Panc1 (cell line): ENCODE measurements around the gene BRF1. TPM values are rescaled to one million over a fixed set of nuclear protein-coding genes. Genes with fewer than 3 reads are reported as not detected.
A peak's percentile ranks its signal among the peaks of the same experiment; 100 is the strongest.

Experiments
- ATAC-seq: fragments of 200-7000 bp; cut with Tn5 transposase; 2 replicates; pipeline ENCODE4 v1.9.1; 2020; ENCODE audit warnings: mild to moderate bottlenecking, moderate library complexity
- BruUV-seq: library from RNA; stranded (reverse); fragments of 400-500 nt; replicated peaks from 2 replicates; lab custom pipeline; 2021; lab: Mats Ljungman, UMichigan
- CTCF ChIA-PET: fragments of 300-600 bp; sonication (Branson Sonifier 250); formaldehyde crosslinking; loops from one replicate; lab custom pipeline; 2022; ENCODE audit warnings: antibody characterized with exemption; lab: Charles Lee
- POLR2A ChIA-PET: fragments of 300-600 bp; sonication (Branson Sonifier 250); formaldehyde crosslinking; loops from one replicate; lab custom pipeline; 2022; ENCODE audit warnings: antibody characterized with exemption; lab: Charles Lee
- DNase-seq: peaks from one replicate; pipeline ENCODE4 v3.0.0-alpha.2; 2010; ENCODE audit warnings: low read depth, low spot score
- H3K27ac ChIP-seq: 2 replicates; pipeline ENCODE4 v1.5.1; 2011; ENCODE audit warnings: mild to moderate bottlenecking, low read length, inconsistent platforms
- H3K27me3 ChIP-seq: fragments of 200-500 bp; sonication (Bioruptor generic); 2 replicates; pipeline ENCODE4 v1.6.0; 2014; ENCODE audit warnings: low read length, inconsistent platforms; ENCODE audit not compliant: control insufficient read depth, insufficient read depth
- H3K36me3 ChIP-seq: fragments of 200-500 bp; sonication (Bioruptor generic); 2 replicates; pipeline ENCODE4 v1.5.1; 2014; ENCODE audit warnings: inconsistent platforms, mild to moderate bottlenecking, low read length, moderate library complexity; ENCODE audit not compliant: control insufficient read depth, insufficient read depth
- H3K4me1 ChIP-seq: 2 replicates; pipeline ENCODE4 v1.5.1; 2011; ENCODE audit warnings: inconsistent platforms, mild to moderate bottlenecking, low read length, moderate library complexity; ENCODE audit not compliant: control insufficient read depth, insufficient read depth
- H3K4me3 ChIP-seq, 2 experiments: 2 replicates each; pipeline ENCODE4 v1.5.1; 2011 to 2012; ENCODE audit warnings: low read depth in 2 of 2, low read length in 2 of 2, mild to moderate bottlenecking in 2 of 2, inconsistent platforms in 1 of 2, moderate library complexity in 1 of 2
- H3K9me3 ChIP-seq: fragments of 200-500 bp; sonication (Bioruptor generic); 2 replicates; pipeline ENCODE4 v1.5.1; 2014; ENCODE audit warnings: low read depth, mild to moderate bottlenecking, inconsistent platforms, low read length, moderate library complexity; ENCODE audit not compliant: control insufficient read depth, insufficient read depth
- POLR2AphosphoS5 ChIP-seq: IDR thresholded peaks from 2 replicates; pipeline ENCODE4 v1.6.1; 2012; ENCODE audit warnings: mild to moderate bottlenecking, low read depth, low read length, moderate library complexity
- REST ChIP-seq, 2 experiments: IDR thresholded peaks; 2 replicates each; pipeline ENCODE4 v1.6.1; 2011 to 2012; ENCODE audit warnings: low read depth in 2 of 2, control low read depth in 1 of 2, low read length in 1 of 2, mild to moderate bottlenecking in 1 of 2, moderate library complexity in 1 of 2; ENCODE audit not compliant: insufficient read depth in 1 of 2
- SIN3A ChIP-seq: IDR thresholded peaks from 2 replicates; pipeline ENCODE4 v1.6.1; 2012; ENCODE audit warnings: low read depth, mild to moderate bottlenecking, low read length, moderate library complexity, borderline replicate concordance; ENCODE audit not compliant: insufficient read depth
- TCF7L2 ChIP-seq: IDR thresholded peaks from 2 replicates; pipeline ENCODE4 v1.6.1; 2011; ENCODE audit warnings: mild to moderate bottlenecking, low read depth, low read length, inconsistent platforms
- in situ Hi-C: cut with HindIII; loops from 2 replicates; pipeline ENCODE4 v1.10.0; 2016; ENCODE audit warnings: low sequenced_read_pairs, low pct_unique_long_range_greater_than_20kb
- intact Hi-C: fragments of 100-400 bp; cut with micrococcal nuclease; formaldehyde crosslinking; loops from one replicate; pipeline ENCODE4 v1.10.0; 2022; ENCODE audit not compliant: unreplicated experiment
- total RNA-seq: library from RNA; stranded (reverse); gene quantifications from one replicate; pipeline ENCODE4 v1.2.1, GENCODE V29; 2021; ENCODE audit not compliant: unreplicated experiment
- TF ChIP-seq, protein P1 (sequence below): fragments of 450-650 bp; IDR thresholded peaks from 2 replicates; pipeline ENCODE4 v1.5.1; 2017; ENCODE audit warnings: mild to moderate bottlenecking

The BRF1 gene
- total RNA-seq, 1 experiment from 2014 or later = 25.0 TPM

GRCh38 chr14:105272623-105273022 lies 28.2 kb downstream of the BRF1 start:
- H3K4me1 ChIP-seq = no peaks in the 10 kb centered on the region
- H3K36me3 ChIP-seq = no peaks in the 10 kb centered on the region
- no peak overlapping the region for H3K4me3 ChIP-seq
- ChIA-PET CTCF (no interaction called here), POLR2A (interaction anchor here (0.6 kb wide), 1 partner anchor 143 kb away, joined by 4 read pairs; no protein-coding TSS in a partner anchor)
- ATAC-seq = no peak
- in situ Hi-C loops (no loop called here), intact Hi-C loops (no loop called here)
- no peaks in the 10 kb centered on the region for H3K9me3 ChIP-seq
- H3K27ac ChIP-seq = no peak overlapping the region
- TF ChIP-seq TCF7L2 = no peak
- TF ChIP-seq, protein P1, sequence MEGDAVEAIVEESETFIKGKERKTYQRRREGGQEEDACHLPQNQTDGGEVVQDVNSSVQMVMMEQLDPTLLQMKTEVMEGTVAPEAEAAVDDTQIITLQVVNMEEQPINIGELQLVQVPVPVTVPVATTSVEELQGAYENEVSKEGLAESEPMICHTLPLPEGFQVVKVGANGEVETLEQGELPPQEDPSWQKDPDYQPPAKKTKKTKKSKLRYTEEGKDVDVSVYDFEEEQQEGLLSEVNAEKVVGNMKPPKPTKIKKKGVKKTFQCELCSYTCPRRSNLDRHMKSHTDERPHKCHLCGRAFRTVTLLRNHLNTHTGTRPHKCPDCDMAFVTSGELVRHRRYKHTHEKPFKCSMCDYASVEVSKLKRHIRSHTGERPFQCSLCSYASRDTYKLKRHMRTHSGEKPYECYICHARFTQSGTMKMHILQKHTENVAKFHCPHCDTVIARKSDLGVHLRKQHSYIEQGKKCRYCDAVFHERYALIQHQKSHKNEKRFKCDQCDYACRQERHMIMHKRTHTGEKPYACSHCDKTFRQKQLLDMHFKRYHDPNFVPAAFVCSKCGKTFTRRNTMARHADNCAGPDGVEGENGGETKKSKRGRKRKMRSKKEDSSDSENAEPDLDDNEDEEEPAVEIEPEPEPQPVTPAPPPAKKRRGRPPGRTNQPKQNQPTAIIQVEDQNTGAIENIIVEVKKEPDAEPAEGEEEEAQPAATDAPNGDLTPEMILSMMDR = no peak
- no peak for TF ChIP-seq REST (IDR thresholded peaks at IDR 0.05; ENCODE audit: insufficient read depth in 1 of 2, low read depth in 2 of 2, low read length in 1 of 2)
- no peak for TF ChIP-seq POLR2AphosphoS5
- no peak for TF ChIP-seq SIN3A
- no peak for DNase-seq
- no peaks in the 10 kb centered on the region for H3K27me3 ChIP-seq
- no TSS peak for BruUV-seq

DNA sequence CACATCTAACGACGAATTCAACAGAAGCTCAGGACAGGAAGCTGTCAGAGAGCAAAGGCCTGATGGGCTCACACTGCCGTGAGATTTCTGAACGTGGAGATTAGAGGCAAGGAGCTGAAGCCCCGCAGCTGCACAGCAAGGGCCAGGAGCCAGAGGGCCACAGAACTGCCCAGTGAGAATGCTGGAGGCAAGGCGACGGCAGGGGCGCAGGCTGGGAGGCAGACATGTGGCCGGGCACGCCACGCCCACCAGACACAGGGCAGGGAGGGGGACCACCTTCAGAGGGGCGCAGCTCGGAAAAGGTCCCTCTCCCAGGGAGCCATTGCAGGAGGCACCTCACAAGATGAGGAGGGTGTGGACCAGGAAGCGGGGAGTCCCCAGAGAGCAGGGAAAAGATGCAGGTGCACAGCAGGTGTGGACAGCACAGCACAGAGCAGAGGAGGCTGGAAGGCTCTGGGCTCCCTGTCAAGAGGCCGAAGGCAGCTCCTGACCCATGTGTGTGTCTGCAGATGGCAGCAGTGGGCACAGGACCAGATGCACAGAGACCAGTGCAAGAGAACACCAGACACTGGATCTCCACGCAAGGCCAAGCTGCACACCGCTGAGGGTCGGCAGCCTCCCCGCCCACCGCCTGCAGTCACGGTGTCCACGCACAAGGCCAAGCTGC lies 29.4 kb downstream of the BRF1 start:
- ChIA-PET CTCF (interaction anchor here (0.7 kb wide), 1 partner anchor 21 kb away, joined by 5 read pairs; no protein-coding TSS in a partner anchor), POLR2A (no interaction called here)
- H3K4me3 ChIP-seq = no peak overlapping the region
- DNase-seq (no peak), ATAC-seq (peak; percentile 68; the same call in 1 of the 2 replicates)
- intact Hi-C loops (no loop called here), in situ Hi-C loops (no loop called here)
- H3K36me3 ChIP-seq = no peaks in the 10 kb centered on the region
- BruUV-seq = no TSS peak
- TF ChIP-seq, protein P1 = no peak
- TF ChIP-seq POLR2AphosphoS5 = no peak
- no peak for TF ChIP-seq TCF7L2
- no peak for TF ChIP-seq SIN3A
- TF ChIP-seq REST (IDR thresholded peaks at IDR 0.05; ENCODE audit: insufficient read depth in 1 of 2, low read depth in 2 of 2, low read length in 1 of 2) = no peak
- H3K9me3 ChIP-seq = no peaks in the 10 kb centered on the region
- H3K27ac ChIP-seq = no peak overlapping the region
- no peaks in the 10 kb centered on the region for H3K4me1 ChIP-seq
- no peaks in the 10 kb centered on the region for H3K27me3 ChIP-seq
